Uterus (tissue), 4 donors: ENCODE results near the gene CACNG3. TPM values are rescaled to one million over a fixed set of nuclear protein-coding genes. Genes with fewer than 3 reads are reported as not detected.

Source experiments
- DNase-seq, 2 donors: peaks; one replicate each; pipeline ENCODE4 v3.0.0-alpha.2; 2019 to 2020
- H3K27ac ChIP-seq, 2 donors: fragments of 200-600 bp; sonication (generic); 1 replicate in 1 of 2; 2 replicates in 1 of 2; pipeline ENCODE4 v1.5.1; 2016 to 2018
- H3K27me3 ChIP-seq, 2 donors: fragments of 200-600 bp; sonication (generic); one replicate each; pipeline ENCODE4 v1.5.1; 2018 to 2019; ENCODE audit warnings: control low read depth in 1 of 2
- H3K36me3 ChIP-seq, 2 donors: fragments of 200-600 bp; sonication (generic); one replicate each; pipeline ENCODE4 v1.5.1; 2019; ENCODE audit warnings: control low read depth in 1 of 2
- H3K4me1 ChIP-seq, 2 donors: fragments of 200-600 bp; sonication (generic); one replicate each; pipeline ENCODE4 v1.5.1; 2018 to 2019; ENCODE audit warnings: control low read depth in 1 of 2
- H3K4me3 ChIP-seq, 2 donors: fragments of 200-600 bp; sonication (generic); 1 replicate in 1 of 2; 2 replicates in 1 of 2; pipeline ENCODE4 v1.5.1; 2018 to 2019; ENCODE audit warnings: mild to moderate bottlenecking in 1 of 2
- H3K9me3 ChIP-seq, 2 donors: fragments of 200-600 bp; sonication (generic); one replicate each; pipeline ENCODE4 v1.5.1; 2019; ENCODE audit warnings: control low read depth in 1 of 2
- POLR2A ChIP-seq, 2 donors: fragments of 450-650 bp; IDR thresholded peaks; one replicate each; pipeline ENCODE4 v1.6.1; 2016; ENCODE audit warnings: antibody characterized with exemption in 2 of 2, mild to moderate bottlenecking in 1 of 2, moderate library complexity in 1 of 2
- intact Hi-C: fragments of 100-400 bp; cut with DNase I; formaldehyde crosslinking; loops from one replicate; pipeline ENCODE4 v1.15.1; 2023; ENCODE audit warnings: low total_unique reads
- total RNA-seq, 4 donors: library from RNA; depleted of rRNA in 3 of 4; stranded (reverse); fragments of >200 nt in 3 of 4; gene quantifications; one replicate each; pipeline versions ENCODE4 v1.1.0 to v1.2.4, GENCODE V29; 2014 to 2023
- TF ChIP-seq, protein P1 (sequence below), 4 experiments: fragments of 200-600 bp in 2 of 4; fragments of 450-650 bp in 2 of 4; sonication (generic) in 2 of 4; IDR thresholded peaks; one replicate each; pipeline ENCODE4 v1.5.1; 2016 to 2019; ENCODE audit warnings: antibody characterized with exemption in 4 of 4, mild to moderate bottlenecking in 2 of 4, moderate library complexity in 1 of 4
- donor health status: DM: yes; HTN: yes; CAD: no.

CACNG3 gene
- total RNA-seq, 4 donors from 2014 or later: not detected

DNA sequence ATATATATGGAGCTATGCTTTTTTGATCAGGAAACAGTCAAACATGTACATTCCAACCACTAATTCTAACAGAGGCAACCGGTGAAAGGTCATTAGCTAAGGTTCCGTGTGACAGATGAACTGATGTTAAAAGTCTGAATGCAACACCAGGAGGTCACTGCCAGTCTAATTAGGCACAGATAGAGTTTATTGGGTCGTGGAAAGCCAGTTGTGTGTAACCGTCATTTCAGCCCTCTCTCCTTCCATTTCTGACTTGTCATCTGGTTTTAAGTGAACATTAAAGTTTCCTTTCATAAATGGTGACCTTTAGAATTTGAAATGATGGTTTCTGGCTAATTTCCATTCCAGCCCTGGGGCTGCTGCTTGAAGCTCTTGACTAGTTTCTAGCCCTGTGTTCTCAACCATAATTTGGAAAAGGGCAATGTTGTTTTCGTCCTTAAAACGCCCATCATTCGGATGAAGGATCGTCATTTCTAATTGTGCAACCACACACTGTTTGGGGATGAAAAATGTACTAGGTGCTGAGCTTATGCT is 23.9 kb downstream of the CACNG3 start:
- no peaks in the 10 kb centered on the region for H3K4me1 ChIP-seq
- intact Hi-C loops: no loop called here
- no peaks in the 10 kb centered on the region for H3K36me3 ChIP-seq
- H3K4me3 ChIP-seq: no peak overlapping the region
- no peak overlapping the region for H3K27ac ChIP-seq
- TF ChIP-seq, protein P1, sequence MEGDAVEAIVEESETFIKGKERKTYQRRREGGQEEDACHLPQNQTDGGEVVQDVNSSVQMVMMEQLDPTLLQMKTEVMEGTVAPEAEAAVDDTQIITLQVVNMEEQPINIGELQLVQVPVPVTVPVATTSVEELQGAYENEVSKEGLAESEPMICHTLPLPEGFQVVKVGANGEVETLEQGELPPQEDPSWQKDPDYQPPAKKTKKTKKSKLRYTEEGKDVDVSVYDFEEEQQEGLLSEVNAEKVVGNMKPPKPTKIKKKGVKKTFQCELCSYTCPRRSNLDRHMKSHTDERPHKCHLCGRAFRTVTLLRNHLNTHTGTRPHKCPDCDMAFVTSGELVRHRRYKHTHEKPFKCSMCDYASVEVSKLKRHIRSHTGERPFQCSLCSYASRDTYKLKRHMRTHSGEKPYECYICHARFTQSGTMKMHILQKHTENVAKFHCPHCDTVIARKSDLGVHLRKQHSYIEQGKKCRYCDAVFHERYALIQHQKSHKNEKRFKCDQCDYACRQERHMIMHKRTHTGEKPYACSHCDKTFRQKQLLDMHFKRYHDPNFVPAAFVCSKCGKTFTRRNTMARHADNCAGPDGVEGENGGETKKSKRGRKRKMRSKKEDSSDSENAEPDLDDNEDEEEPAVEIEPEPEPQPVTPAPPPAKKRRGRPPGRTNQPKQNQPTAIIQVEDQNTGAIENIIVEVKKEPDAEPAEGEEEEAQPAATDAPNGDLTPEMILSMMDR (IDR thresholded peaks at IDR 0.05): no peak
- no peak for TF ChIP-seq POLR2A (IDR thresholded peaks at IDR 0.05)
- no peak for DNase-seq
- H3K9me3 ChIP-seq: no peaks in the 10 kb centered on the region
- H3K27me3 ChIP-seq: no peaks in the 10 kb centered on the region

- Histone ChIP-seq H3K4me3 (no peak overlapping the region), H3K9me3 (no peaks in the 10 kb centered on the region), H3K4me1 (no peaks in the 10 kb centered on the region), H3K27ac (no peak overlapping the region), H3K36me3 (no peaks in the 10 kb centered on the region), H3K27me3 (no peaks in the 10 kb centered on the region)
- TF ChIP-seq, protein P1 (IDR thresholded peaks at IDR 0.05): no peak
- TF ChIP-seq POLR2A (IDR thresholded peaks at IDR 0.05): no peak
- DNase-seq: no peak
- intact Hi-C loops: no loop called here
Observed at GRCh38 chr16:24281466-24281865, 25.3 kb downstream of the CACNG3 start.

DNA sequence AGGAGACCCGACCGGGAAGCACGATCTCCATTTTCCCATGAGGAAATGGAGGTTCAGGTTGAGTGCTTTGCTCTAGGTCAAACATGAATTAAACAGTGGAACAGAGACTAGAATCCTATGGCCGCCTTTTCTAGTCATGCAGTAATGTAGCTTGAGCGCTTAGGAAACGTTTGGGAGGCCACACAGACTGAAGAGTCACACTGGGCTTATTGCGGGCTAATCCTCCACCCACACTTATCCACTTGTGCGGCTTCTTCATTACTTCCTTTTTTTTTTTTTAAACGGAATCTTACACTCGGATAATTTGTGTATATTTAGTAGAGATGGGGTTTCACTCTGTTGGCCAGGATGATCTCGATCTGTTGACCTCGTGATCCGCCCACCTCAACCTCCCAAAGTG is 26.0 kb downstream of the CACNG3 start:
- TF ChIP-seq POLR2A (IDR thresholded peaks at IDR 0.05): no peak
- TF ChIP-seq, protein P1 (IDR thresholded peaks at IDR 0.05): no peak

DNA sequence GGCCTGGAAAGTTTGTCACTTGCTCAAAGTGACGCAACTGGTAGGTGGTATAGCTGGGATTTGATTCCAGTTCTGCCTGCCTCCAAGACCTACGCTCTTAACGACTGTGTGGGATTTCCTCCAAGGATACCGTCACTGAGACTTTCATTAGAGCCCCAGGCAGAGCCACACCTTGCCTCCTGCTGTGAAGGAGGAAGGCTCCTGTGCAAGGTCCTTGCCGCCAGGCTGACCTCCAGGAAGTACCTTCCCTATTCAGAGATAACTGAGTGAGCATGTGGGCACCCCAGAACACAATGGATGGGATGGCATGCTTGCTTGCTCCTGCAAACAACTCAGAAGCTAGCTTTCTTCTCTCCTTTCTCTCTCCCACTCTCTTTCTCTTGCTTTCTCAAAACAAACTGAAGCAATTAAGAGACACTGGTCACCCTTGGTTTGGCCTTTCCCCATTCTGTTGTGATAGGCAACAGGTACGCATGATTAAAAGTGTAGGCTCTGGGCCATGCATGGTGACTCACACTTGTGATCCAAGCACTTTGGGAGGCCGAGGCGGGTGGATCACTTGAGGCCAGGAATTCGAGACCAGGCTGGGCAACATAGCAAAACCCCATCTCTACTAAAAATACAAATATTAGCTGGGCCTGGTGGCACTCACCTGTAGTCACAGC is 30.7 kb downstream of the CACNG3 start:
- DNase-seq: no peak
- H3K9me3 ChIP-seq: no peaks in the 10 kb centered on the region
- no peaks in the 10 kb centered on the region for H3K27me3 ChIP-seq
- no peak overlapping the region for H3K27ac ChIP-seq
- H3K4me3 ChIP-seq: no peak overlapping the region
- intact Hi-C loops: no loop called here
- H3K36me3 ChIP-seq: no peaks in the 10 kb centered on the region
- no peaks in the 10 kb centered on the region for H3K4me1 ChIP-seq
- no peak for TF ChIP-seq POLR2A (IDR thresholded peaks at IDR 0.05)
- TF ChIP-seq, protein P1 (IDR thresholded peaks at IDR 0.05): no peak

More for the DNA sequence above, 26.0 kb downstream of the CACNG3 start:
- H3K4me3 ChIP-seq: no peak overlapping the region
- H3K27me3 ChIP-seq: no peaks in the 10 kb centered on the region
- intact Hi-C loops: no loop called here
- H3K27ac ChIP-seq: no peak overlapping the region
- DNase-seq: no peak
- H3K4me1 ChIP-seq: no peaks in the 10 kb centered on the region
- H3K9me3 ChIP-seq: no peaks in the 10 kb centered on the region
- H3K36me3 ChIP-seq: no peaks in the 10 kb centered on the region

GRCh38 chr16:24288516-24288915 is 32.4 kb downstream of the CACNG3 start:
- Histone ChIP-seq H3K27me3 (no peaks in the 10 kb centered on the region), H3K9me3 (no peaks in the 10 kb centered on the region), H3K27ac (no peak overlapping the region), H3K36me3 (no peaks in the 10 kb centered on the region), H3K4me3 (no peak overlapping the region), H3K4me1 (no peaks in the 10 kb centered on the region)
- intact Hi-C loops: no loop called here
- TF ChIP-seq, protein P1 (IDR thresholded peaks at IDR 0.05): no peak
- no peak for TF ChIP-seq POLR2A (IDR thresholded peaks at IDR 0.05)
- no peak for DNase-seq
